Aorta (tissue), 5 donors: ENCODE measurements around the gene RUNX1. TPM values are rescaled to one million over a fixed set of nuclear protein-coding genes. Genes with fewer than 3 reads are reported as not detected.

Experiments used
- ATAC-seq: fragments of 200-7000 bp; cut with Tn5 transposase; one replicate; pipeline ENCODE4 v1.9.1; 2022; ENCODE audit warnings: moderate library complexity; ENCODE audit not compliant: low FRiP score
- DNase-seq, 2 donors: peaks; one replicate each; pipeline ENCODE4 v3.0.0-alpha.2; 2020
- H3K27ac ChIP-seq, 2 donors: one replicate each; pipeline ENCODE4 v1.5.1; 2013; ENCODE audit warnings: low read length in 2 of 2, mild to moderate bottlenecking in 2 of 2, moderate library complexity in 2 of 2, control low read depth in 1 of 2, inconsistent platforms in 1 of 2, low read depth in 1 of 2
- H3K27me3 ChIP-seq, 2 donors: one replicate each; pipeline ENCODE4 v1.6.1; 2013; ENCODE audit warnings: control low read depth in 1 of 2, low read length in 1 of 2, mild to moderate bottlenecking in 1 of 2, moderate library complexity in 1 of 2; ENCODE audit not compliant: insufficient read depth in 2 of 2, control insufficient read depth in 1 of 2
- H3K36me3 ChIP-seq, 2 donors: one replicate each; pipeline ENCODE4 v1.6.1; 2013; ENCODE audit warnings: control low read depth in 1 of 2, low read length in 1 of 2, mild to moderate bottlenecking in 1 of 2; ENCODE audit not compliant: insufficient read depth in 2 of 2, control insufficient read depth in 1 of 2
- H3K4me1 ChIP-seq, 2 donors: one replicate each; pipeline ENCODE4 v1.6.1; 2013; ENCODE audit warnings: low read length in 2 of 2, control low read depth in 1 of 2, mild to moderate bottlenecking in 1 of 2, moderate library complexity in 1 of 2; ENCODE audit not compliant: insufficient read depth in 2 of 2, control insufficient read depth in 1 of 2
- H3K4me3 ChIP-seq, 2 donors: one replicate each; pipeline ENCODE4 v1.5.1; 2013; ENCODE audit warnings: low read length in 2 of 2, control low read depth in 1 of 2, mild to moderate bottlenecking in 1 of 2
- H3K9me3 ChIP-seq: one replicate; pipeline ENCODE4 v1.6.1; 2013; ENCODE audit warnings: mild to moderate bottlenecking, low read length; ENCODE audit not compliant: control insufficient read depth
- WGBS, 2 donors: extraction: QIAGEN DNeasy Blood & Tissue Kit; methylation state at CpG; one replicate each; pipeline ENCODE4 v1.1.7; 2013; 5-methylcytosine and 5-hydroxymethylcytosine counted together
- intact Hi-C, 2 donors: fragments of 100-400 bp; cut with DNase I; formaldehyde crosslinking; loops; one replicate each; pipeline versions ENCODE4 v1.14.2 to v1.15.0; 2022
- polyA plus RNA-seq, 2 donors: library from polyadenylated mRNA; stranded (reverse); fragments of 200-250 nt; gene quantifications; one replicate each; pipeline ENCODE4 v1.2.3, GENCODE V29; 2013
- total RNA-seq, 2 donors: library from RNA; stranded (reverse); fragmentation: NEBNext Ultra II Directional; extraction: Animal tissue kit (Norgen Biotek cat#: 25700); gene quantifications; one replicate each; pipeline ENCODE4 v1.2.1, GENCODE V29; 2021
- donor health status: healthy with polysubstance abuse.
- donor health status: Bipolar disorder and iron deficiency.
- donor health status: DM: no; HTN: no; CAD: no.
- donor health status: DM: no; HTN: no; CAD: no.
- donor health status: DM: yes; HTN: yes; CAD: no.

RUNX1 gene
- total and polyA plus RNA-seq, 4 donors = 2.9 to 128 (median 31.6) TPM

DNA sequence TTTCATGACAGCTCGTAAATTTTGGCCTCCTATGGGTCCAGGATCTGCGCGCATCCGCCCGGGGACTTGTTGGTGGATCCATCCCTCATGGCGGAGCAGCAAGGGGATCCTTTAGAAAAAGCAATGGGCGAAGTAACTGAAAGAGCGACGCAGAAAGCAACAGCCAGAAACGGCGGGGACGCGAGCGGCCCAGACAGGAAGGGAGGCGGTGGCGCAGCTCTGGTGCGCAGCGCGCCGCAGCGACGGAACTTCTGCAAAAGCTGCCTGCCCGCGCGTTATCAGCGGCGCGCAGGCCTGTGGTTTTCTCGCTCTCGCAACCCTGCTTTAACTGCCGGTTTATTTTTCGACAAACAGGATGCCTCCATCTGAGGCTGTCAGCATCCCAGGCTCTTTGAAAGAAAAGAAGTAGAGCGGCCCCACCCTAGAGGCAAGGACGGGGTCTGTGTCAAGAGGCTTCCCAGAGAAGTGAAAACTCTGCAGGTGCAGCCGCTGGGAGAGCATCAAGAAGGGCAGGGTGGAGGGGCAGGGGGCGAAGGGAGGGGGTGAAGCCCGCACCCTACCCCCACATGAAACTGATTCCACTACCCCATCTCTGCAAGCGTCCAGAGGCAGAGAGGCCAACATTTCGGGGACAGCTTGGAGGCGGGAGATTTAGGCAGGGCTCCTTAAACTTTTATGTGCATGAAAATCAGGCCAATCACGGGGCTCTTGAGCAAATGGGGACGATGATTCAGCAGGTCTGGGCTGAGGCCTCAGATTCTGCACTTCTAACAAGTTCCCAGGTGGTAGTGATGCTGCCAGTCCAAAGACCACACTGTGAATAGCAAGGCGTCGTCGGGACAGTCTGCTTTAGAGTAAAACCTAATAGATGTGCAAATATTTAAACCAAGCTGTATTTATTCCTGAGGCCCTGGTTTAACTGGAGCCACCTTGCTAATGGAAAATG is 22.2 kb downstream of the RUNX1 start:
- H3K27ac ChIP-seq = no peak overlapping the region
- DNase-seq = peak; percentile 84 to 87
- H3K36me3 ChIP-seq = no peaks in the 10 kb centered on the region

GRCh38 chr21:35026153-35026500 is 23.0 kb downstream of the RUNX1 start:
- Histone ChIP-seq H3K27me3 (no peaks in the 10 kb centered on the region), H3K36me3 (no peaks in the 10 kb centered on the region), H3K4me3 (no peak overlapping the region), H3K27ac (no peak overlapping the region), H3K9me3 (no peaks in the 10 kb centered on the region), H3K4me1 (no peaks in the 10 kb centered on the region)
- DNase-seq (no peak), ATAC-seq (no peak)
- 91 to 93% methylated on average over 5 of the region's 5 CpGs for WGBS, 2 donors
- intact Hi-C loops = no loop called here

More for the DNA sequence above, 22.2 kb downstream of the RUNX1 start:
- no peaks in the 10 kb centered on the region for H3K4me1 ChIP-seq
- H3K9me3 ChIP-seq = no peaks in the 10 kb centered on the region
- intact Hi-C loops = no loop called here
- peak; percentile 73 for ATAC-seq
- H3K27me3 ChIP-seq = no peaks in the 10 kb centered on the region
- H3K4me3 ChIP-seq = no peak overlapping the region
- WGBS, 2 donors = 20 to 25% methylated on average over 45 of the region's 45 CpGs

DNA sequence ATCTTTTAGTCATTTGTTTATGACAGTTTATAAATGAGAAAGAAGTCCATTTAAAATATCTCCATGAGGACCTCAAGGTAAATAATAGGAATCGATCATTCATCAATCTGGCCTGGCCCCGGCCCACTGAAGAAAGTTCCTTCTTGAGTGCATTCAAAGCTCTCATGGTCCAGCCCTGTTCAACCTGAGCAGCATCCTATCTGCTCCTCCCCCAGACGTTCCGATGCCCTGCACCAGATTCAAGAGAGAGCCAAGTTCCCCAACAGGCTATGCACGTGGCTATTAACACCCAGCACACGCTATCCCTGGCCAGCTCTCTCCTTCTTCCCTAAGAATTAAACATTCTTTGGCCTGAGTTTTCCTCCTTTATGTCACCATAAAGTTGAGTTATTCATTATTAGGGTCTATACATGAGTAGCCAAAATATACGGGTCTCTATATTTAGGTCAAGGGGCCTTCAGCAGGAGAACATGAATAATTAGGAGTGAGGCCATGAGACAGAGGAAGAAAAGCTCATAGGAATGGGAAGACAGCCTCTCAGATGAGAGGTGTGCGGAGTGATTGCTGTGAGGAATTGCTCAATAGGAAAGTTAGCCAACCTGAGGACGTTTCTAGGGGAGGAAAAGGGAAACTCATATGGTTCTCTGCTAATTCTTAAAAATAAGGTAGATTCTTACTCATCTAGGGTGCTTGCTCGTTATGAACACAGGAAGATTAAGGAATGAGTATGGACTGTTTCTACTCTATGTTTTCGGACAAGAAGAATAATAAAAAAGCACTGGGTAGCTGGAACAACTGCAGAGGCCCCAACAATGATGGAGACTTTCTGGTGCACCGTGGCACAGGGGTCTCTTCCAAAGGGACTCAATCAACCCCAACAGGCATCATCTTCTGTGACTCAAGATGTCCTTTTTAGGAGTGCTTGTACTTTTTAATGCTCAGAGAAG is 23.6 kb downstream of the RUNX1 start:
- intact Hi-C loops = no loop called here
- no peak for ATAC-seq
- H3K4me3 ChIP-seq = no peak overlapping the region
- no peaks in the 10 kb centered on the region for H3K27me3 ChIP-seq
- no peaks in the 10 kb centered on the region for H3K9me3 ChIP-seq
- WGBS, 2 donors = 86 to 89% methylated on average over 12 of the region's 12 CpGs
- H3K27ac ChIP-seq = no peak overlapping the region
- no peaks in the 10 kb centered on the region for H3K36me3 ChIP-seq
- DNase-seq = no peak
- H3K4me1 ChIP-seq = no peaks in the 10 kb centered on the region

- ATAC-seq = no peak
- H3K27me3 ChIP-seq = no peaks in the 10 kb centered on the region
- intact Hi-C loops = no loop called here
These were observed 24.6 kb downstream of the RUNX1 start for GRCh38 chr21:35024513-35024912.

GRCh38 chr21:35024071-35024420 is 25.1 kb downstream of the RUNX1 start:
- WGBS, 2 donors = 93 to 95% methylated on average over 1 of the region's 1 CpG

More at GRCh38 chr21:35024513-35024912, 24.6 kb downstream of the RUNX1 start:
- no peaks in the 10 kb centered on the region for H3K9me3 ChIP-seq
- no peak for DNase-seq
- no peaks in the 10 kb centered on the region for H3K36me3 ChIP-seq
- H3K4me3 ChIP-seq = no peak overlapping the region
- no peaks in the 10 kb centered on the region for H3K4me1 ChIP-seq
- no peak overlapping the region for H3K27ac ChIP-seq

GRCh38 chr21:35023396-35024070 is 25.6 kb downstream of the RUNX1 start:
- WGBS, 2 donors = 63 to 84% methylated on average over 3 of the region's 3 CpGs
- intact Hi-C loops = no loop called here
- H3K36me3 ChIP-seq = no peaks in the 10 kb centered on the region
- DNase-seq (no peak), ATAC-seq (no peak)
- H3K9me3 ChIP-seq = no peaks in the 10 kb centered on the region
- H3K27ac ChIP-seq = no peak overlapping the region
- H3K4me3 ChIP-seq = no peak overlapping the region
- H3K27me3 ChIP-seq = no peaks in the 10 kb centered on the region
- no peaks in the 10 kb centered on the region for H3K4me1 ChIP-seq

More at GRCh38 chr21:35024071-35024420, 25.1 kb downstream of the RUNX1 start:
- ATAC-seq (no peak), DNase-seq (no peak)
- no peaks in the 10 kb centered on the region for H3K9me3 ChIP-seq
- intact Hi-C loops = no loop called here
- H3K4me3 ChIP-seq = no peak overlapping the region
- H3K27ac ChIP-seq = no peak overlapping the region
- no peaks in the 10 kb centered on the region for H3K36me3 ChIP-seq
- H3K4me1 ChIP-seq = no peaks in the 10 kb centered on the region
- no peaks in the 10 kb centered on the region for H3K27me3 ChIP-seq

GRCh38 chr21:35021546-35021945 is 27.6 kb downstream of the RUNX1 start:
- intact Hi-C loops = no loop called here
- Histone ChIP-seq H3K4me3 (no peak overlapping the region), H3K4me1 (no peaks in the 10 kb centered on the region), H3K27me3 (no peaks in the 10 kb centered on the region), H3K9me3 (no peaks in the 10 kb centered on the region), H3K36me3 (no peaks in the 10 kb centered on the region), H3K27ac (no peak overlapping the region)
- ATAC-seq (no peak), DNase-seq (no peak)
- WGBS, 2 donors = 98% methylated on average over 3 of the region's 3 CpGs

- Histone ChIP-seq H3K27ac (no peak overlapping the region), H3K4me1 (no peaks in the 10 kb centered on the region), H3K27me3 (no peaks in the 10 kb centered on the region), H3K4me3 (no peak overlapping the region), H3K9me3 (no peaks in the 10 kb centered on the region), H3K36me3 (no peaks in the 10 kb centered on the region)
- 87 to 100% methylated on average over 1 of the region's 1 CpG for WGBS, 2 donors
- ATAC-seq (no peak), DNase-seq (no peak)
- intact Hi-C loops = no loop called here
These were observed 28.2 kb downstream of the RUNX1 start for GRCh38 chr21:35020902-35021301.
